SK-N-SH treated with all-trans-retinoic acid at 6 μM for 48 hours (cell line): ENCODE measurements around the gene STAB2.

ENCODE experiments used
- ATAC-seq: fragments of 200-7000 bp; cut with Tn5 transposase; 3 replicates; pipeline ENCODE4 v1.9.1; 2020; ENCODE audit warnings: mild to moderate bottlenecking, moderate library complexity
- ARNTL ChIP-seq: fragments of 450-650 bp; formaldehyde crosslinking; IDR thresholded peaks from 2 replicates; pipeline ENCODE4 v1.5.0; 2020; ENCODE audit warnings: low read depth, mild to moderate bottlenecking, moderate library complexity, borderline replicate concordance
- BACH2 ChIP-seq: fragments of 250-450 bp; sonication (Bioruptor Pico); IDR thresholded peaks from 2 replicates; pipeline ENCODE4 v1.9.0; 2021; ENCODE audit warnings: mild to moderate bottlenecking, borderline replicate concordance
- CSDC2 ChIP-seq: fragments of 250-450 bp; sonication (Bioruptor Pico); IDR thresholded peaks from 2 replicates; pipeline ENCODE4 v1.5.0; 2020; ENCODE audit warnings: mild to moderate bottlenecking, moderate library complexity
- ISL1 ChIP-seq: fragments of 250-450 bp; sonication (Bioruptor Pico); IDR thresholded peaks from 2 replicates; pipeline ENCODE4 v2.1.2; 2022; ENCODE audit warnings: mild to moderate bottlenecking, moderate library complexity
- OSR1 ChIP-seq: fragments of 250-450 bp; sonication (Bioruptor Pico); IDR thresholded peaks from 2 replicates; pipeline ENCODE4 v1.8.0; 2022; ENCODE audit warnings: moderate library complexity, mild to moderate bottlenecking, inconsistent platforms
- RARB ChIP-seq: fragments of 250-450 bp; sonication (Bioruptor Pico); IDR thresholded peaks from 2 replicates; pipeline ENCODE4 v1.8.0; 2021; ENCODE audit warnings: mild to moderate bottlenecking, moderate library complexity
- TCF4 ChIP-seq: fragments of 250-450 bp; sonication (Bioruptor Pico); IDR thresholded peaks from 2 replicates; pipeline ENCODE4 v1.8.0; 2021; ENCODE audit warnings: mild to moderate bottlenecking, moderate library complexity, borderline replicate concordance
- TOX ChIP-seq: fragments of 250-450 bp; sonication (Bioruptor Pico); IDR thresholded peaks from 2 replicates; pipeline ENCODE4 v1.8.0; 2021; ENCODE audit warnings: mild to moderate bottlenecking, moderate library complexity, borderline replicate concordance
- ZC3H10 ChIP-seq: fragments of 250-450 bp; sonication (Bioruptor Pico); IDR thresholded peaks from 2 replicates; pipeline ENCODE4 v1.5.1; 2021; ENCODE audit warnings: mild to moderate bottlenecking, moderate library complexity
- ZFP3 ChIP-seq: fragments of 250-450 bp; sonication (Bioruptor Pico); IDR thresholded peaks from 2 replicates; pipeline ENCODE4 v1.5.0; 2020; ENCODE audit warnings: mild to moderate bottlenecking, moderate library complexity
- ZFP30 ChIP-seq: fragments of 450-650 bp; formaldehyde crosslinking; IDR thresholded peaks from 2 replicates; pipeline ENCODE4 v1.5.0; 2022; ENCODE audit warnings: mild to moderate bottlenecking, moderate library complexity
- ZNF70 ChIP-seq: fragments of 450-650 bp; formaldehyde crosslinking; IDR thresholded peaks from 2 replicates; pipeline ENCODE4 v1.5.0; 2020; ENCODE audit warnings: mild to moderate bottlenecking, moderate library complexity
- ZNF8 ChIP-seq: fragments of 450-650 bp; formaldehyde crosslinking; IDR thresholded peaks from 2 replicates; pipeline ENCODE4 v1.5.0; 2020; ENCODE audit warnings: mild to moderate bottlenecking, moderate library complexity
- TF ChIP-seq, protein P1 (sequence below): fragments of 250-450 bp; sonication (Bioruptor Pico); IDR thresholded peaks from 2 replicates; pipeline ENCODE4 v1.5.1; 2020; ENCODE audit warnings: low read depth, mild to moderate bottlenecking, moderate library complexity
- TF ChIP-seq, protein P2 (sequence below): fragments of 250-450 bp; sonication (Bioruptor Pico); IDR thresholded peaks from 2 replicates; pipeline ENCODE4 v1.5.0; 2020; ENCODE audit warnings: mild to moderate bottlenecking, moderate library complexity
- TF ChIP-seq, protein P3 (sequence below): fragments of 250-450 bp; sonication (Bioruptor Pico); IDR thresholded peaks from 2 replicates; pipeline ENCODE4 v1.5.1; 2021; ENCODE audit warnings: mild to moderate bottlenecking, moderate library complexity
- TF ChIP-seq, protein P4 (sequence below): fragments of 250-450 bp; sonication (Bioruptor Pico); IDR thresholded peaks from 2 replicates; pipeline ENCODE4 v1.8.0; 2021; ENCODE audit warnings: low read depth, mild to moderate bottlenecking, moderate library complexity, borderline replicate concordance

Gene STAB2

DNA sequence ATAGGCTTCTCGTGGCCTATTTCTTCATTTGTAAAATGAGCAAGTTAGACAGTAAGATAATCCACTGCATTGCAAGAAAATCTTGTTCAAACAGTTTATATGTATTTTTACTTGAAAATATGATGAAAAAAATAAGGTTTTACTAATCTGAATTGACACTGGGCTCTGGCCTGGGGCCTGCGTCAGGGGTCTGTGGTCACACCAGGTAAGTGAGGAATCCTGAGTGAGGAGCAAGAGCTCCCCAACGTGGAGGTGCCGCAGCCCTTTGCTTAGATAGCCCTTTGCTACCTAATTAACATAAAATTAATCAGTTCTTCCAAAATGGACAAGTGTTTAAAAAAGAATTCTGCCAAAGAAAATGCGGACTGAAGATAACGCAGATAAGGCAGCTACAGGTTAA is 39.1 kb upstream of the STAB2 start:
- no peak for TF ChIP-seq RARB (CRISPR knock-in tag)
- no peak for TF ChIP-seq OSR1
- TF ChIP-seq BACH2 (CRISPR knock-in tag), result no peak
- no peak for TF ChIP-seq ZNF8
- TF ChIP-seq ARNTL (CRISPR knock-in tag), result no peak
- TF ChIP-seq, protein P1, sequence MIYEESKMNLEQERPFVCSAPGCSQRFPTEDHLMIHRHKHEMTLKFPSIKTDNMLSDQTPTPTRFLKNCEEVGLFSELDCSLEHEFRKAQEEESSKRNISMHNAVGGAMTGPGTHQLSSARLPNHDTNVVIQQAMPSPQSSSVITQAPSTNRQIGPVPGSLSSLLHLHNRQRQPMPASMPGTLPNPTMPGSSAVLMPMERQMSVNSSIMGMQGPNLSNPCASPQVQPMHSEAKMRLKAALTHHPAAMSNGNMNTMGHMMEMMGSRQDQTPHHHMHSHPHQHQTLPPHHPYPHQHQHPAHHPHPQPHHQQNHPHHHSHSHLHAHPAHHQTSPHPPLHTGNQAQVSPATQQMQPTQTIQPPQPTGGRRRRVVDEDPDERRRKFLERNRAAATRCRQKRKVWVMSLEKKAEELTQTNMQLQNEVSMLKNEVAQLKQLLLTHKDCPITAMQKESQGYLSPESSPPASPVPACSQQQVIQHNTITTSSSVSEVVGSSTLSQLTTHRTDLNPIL, result no peak
- TF ChIP-seq ZFP3 (CRISPR knock-in tag), result no peak
- TF ChIP-seq TCF4 (CRISPR knock-in tag), result no peak
- no peak for TF ChIP-seq TOX (CRISPR knock-in tag)
- TF ChIP-seq, protein P2, sequence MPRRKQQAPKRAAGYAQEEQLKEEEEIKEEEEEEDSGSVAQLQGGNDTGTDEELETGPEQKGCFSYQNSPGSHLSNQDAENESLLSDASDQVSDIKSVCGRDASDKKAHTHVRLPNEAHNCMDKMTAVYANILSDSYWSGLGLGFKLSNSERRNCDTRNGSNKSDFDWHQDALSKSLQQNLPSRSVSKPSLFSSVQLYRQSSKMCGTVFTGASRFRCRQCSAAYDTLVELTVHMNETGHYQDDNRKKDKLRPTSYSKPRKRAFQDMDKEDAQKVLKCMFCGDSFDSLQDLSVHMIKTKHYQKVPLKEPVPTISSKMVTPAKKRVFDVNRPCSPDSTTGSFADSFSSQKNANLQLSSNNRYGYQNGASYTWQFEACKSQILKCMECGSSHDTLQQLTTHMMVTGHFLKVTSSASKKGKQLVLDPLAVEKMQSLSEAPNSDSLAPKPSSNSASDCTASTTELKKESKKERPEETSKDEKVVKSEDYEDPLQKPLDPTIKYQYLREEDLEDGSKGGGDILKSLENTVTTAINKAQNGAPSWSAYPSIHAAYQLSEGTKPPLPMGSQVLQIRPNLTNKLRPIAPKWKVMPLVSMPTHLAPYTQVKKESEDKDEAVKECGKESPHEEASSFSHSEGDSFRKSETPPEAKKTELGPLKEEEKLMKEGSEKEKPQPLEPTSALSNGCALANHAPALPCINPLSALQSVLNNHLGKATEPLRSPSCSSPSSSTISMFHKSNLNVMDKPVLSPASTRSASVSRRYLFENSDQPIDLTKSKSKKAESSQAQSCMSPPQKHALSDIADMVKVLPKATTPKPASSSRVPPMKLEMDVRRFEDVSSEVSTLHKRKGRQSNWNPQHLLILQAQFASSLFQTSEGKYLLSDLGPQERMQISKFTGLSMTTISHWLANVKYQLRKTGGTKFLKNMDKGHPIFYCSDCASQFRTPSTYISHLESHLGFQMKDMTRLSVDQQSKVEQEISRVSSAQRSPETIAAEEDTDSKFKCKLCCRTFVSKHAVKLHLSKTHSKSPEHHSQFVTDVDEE (CRISPR knock-in tag), result no peak
- TF ChIP-seq ZFP30 (CRISPR knock-in tag), result no peak
- TF ChIP-seq, protein P3, sequence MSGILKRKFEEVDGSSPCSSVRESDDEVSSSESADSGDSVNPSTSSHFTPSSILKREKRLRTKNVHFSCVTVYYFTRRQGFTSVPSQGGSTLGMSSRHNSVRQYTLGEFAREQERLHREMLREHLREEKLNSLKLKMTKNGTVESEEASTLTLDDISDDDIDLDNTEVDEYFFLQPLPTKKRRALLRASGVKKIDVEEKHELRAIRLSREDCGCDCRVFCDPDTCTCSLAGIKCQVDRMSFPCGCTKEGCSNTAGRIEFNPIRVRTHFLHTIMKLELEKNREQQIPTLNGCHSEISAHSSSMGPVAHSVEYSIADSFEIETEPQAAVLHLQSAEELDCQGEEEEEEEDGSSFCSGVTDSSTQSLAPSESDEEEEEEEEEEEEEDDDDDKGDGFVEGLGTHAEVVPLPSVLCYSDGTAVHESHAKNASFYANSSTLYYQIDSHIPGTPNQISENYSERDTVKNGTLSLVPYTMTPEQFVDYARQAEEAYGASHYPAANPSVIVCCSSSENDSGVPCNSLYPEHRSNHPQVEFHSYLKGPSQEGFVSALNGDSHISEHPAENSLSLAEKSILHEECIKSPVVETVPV (CRISPR knock-in tag), result no peak
- no peak for TF ChIP-seq CSDC2 (CRISPR knock-in tag)
- TF ChIP-seq, protein P4, sequence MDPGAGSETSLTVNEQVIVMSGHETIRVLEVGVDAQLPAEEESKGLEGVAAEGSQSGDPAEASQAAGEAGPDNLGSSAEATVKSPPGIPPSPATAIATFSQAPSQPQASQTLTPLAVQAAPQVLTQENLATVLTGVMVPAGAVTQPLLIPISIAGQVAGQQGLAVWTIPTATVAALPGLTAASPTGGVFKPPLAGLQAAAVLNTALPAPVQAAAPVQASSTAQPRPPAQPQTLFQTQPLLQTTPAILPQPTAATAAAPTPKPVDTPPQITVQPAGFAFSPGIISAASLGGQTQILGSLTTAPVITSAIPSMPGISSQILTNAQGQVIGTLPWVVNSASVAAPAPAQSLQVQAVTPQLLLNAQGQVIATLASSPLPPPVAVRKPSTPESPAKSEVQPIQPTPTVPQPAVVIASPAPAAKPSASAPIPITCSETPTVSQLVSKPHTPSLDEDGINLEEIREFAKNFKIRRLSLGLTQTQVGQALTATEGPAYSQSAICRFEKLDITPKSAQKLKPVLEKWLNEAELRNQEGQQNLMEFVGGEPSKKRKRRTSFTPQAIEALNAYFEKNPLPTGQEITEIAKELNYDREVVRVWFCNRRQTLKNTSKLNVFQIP, result no peak
- no peak for TF ChIP-seq ZC3H10
- no peak for TF ChIP-seq ZNF70 (CRISPR knock-in tag)
- TF ChIP-seq ISL1 (CRISPR knock-in tag), result no peak
- TF ChIP-seq, all 23 proteins: peak for 0
- ATAC-seq, result no peak

DNA sequence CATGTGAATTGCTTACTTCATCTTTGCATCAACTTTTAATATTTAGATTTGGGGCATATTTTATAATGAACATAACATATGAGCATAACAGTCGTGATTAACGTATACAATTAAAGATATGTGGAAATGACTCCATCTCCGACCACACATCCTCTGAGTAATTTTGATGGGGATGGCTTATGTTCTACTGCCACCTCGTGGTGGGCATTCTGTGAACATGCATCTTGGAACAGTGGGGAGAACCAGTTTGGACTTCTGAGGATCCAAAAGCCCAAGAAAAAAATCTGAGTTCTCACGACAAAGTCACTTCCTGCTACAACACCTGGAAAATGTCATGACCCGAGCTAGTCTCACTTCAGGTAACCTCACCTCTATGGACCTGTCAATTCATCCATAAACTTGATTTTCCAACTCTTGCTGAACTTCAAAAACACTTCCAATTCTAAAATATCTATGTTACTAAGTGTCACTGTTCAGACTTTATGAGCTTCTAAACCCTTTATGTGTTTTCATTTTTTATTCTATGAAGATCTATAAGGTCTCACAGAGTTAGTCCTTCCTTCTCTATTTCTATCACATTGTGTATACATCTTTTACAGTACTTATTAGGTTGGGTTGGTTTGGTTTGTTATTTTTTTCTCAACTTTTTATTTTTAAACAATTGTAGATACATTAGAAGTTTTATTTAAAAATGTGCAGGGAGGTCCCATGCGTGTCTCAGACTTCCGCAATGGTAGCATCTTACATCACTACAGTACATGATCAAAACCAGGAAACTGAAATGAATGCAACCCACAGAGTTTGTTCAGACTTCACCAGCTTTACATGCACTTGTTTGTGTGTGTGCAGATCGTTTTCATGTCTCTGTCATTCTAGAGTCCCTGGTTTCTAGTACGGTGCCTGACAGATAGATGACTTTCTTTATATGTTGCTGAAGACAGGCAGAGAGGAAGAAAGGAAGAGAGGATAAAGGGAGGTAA is 38.2 kb upstream of the STAB2 start:
- peak; percentile 92 for ATAC-seq
- TF ChIP-seq, protein P3 (CRISPR knock-in tag), result no peak
- TF ChIP-seq, protein P2 (CRISPR knock-in tag), result no peak
- TF ChIP-seq, all 23 proteins: peak for 0
